Activated naive CD4-positive, alpha-beta T cell treated with anti-CD3 and anti-CD28 coated beads for 36 hours (primary cell): ENCODE measurements around the gene EYA4. TPM values are rescaled to one million over a fixed set of nuclear protein-coding genes. Genes with fewer than 3 reads are reported as not detected.

Experiments used
- CTCF ChIA-PET: fragments of 350-600 bp; sonication (Branson Sonifier 250); formaldehyde crosslinking; loops from one replicate; lab custom pipeline; 2021; ENCODE audit warnings: antibody characterized with exemption; lab: Charles Lee
- DNase-seq: peaks from one replicate; pipeline ENCODE4 v3.0.0-alpha.2; 2020
- H3K27ac Mint-ChIP-seq: one replicate; pipeline ENCODE4 v1.8.0; 2021; ENCODE audit warnings: mild to moderate bottlenecking, mixed read lengths
- H3K27me3 Mint-ChIP-seq: one replicate; pipeline ENCODE4 v1.8.0; 2021; ENCODE audit warnings: low read depth, mixed read lengths
- H3K36me3 Mint-ChIP-seq: one replicate; pipeline ENCODE4 v1.8.0; 2021; ENCODE audit warnings: low read depth, mixed read lengths
- H3K4me1 Mint-ChIP-seq: one replicate; pipeline ENCODE4 v1.8.0; 2021; ENCODE audit warnings: low read depth, mixed read lengths
- H3K4me3 Mint-ChIP-seq: one replicate; pipeline ENCODE4 v1.8.0; 2021; ENCODE audit warnings: mild to moderate bottlenecking, moderate library complexity, mixed read lengths
- H3K9me3 Mint-ChIP-seq: one replicate; pipeline ENCODE4 v1.8.0; 2021; ENCODE audit warnings: mixed read lengths
- intact Hi-C: fragments of 100-400 bp; cut with micrococcal nuclease; formaldehyde crosslinking; loops from one replicate; pipeline ENCODE4 v1.15.1; 2023
- total RNA-seq, 2 experiments: library from RNA; stranded (reverse); gene quantifications; one replicate each; pipeline ENCODE4 v1.2.3, GENCODE V29; 2021

The EYA4 gene
- total RNA-seq, 2 experiments from 2014 or later, result not detected

DNA sequence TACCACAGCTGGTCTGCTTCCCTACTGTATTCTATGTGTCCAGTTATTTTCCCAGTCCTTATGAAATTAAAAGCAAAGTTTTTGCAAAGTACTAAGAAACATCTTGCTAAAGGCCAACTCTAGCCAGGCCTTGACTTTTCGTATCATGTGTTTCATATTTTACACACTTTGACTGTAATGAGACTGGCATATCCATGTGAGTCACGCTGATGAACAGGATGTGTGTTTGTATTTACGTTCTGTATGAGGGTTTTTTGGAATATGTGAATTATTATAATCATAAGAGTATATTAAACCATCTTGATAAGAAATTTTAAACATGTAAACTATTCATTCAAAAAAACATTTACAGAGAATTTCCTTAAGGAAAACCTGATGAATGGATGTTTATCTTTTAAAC lies 59.7 kb downstream of the EYA4 start:
- intact Hi-C loops, result no loop called here
- DNase-seq, result no peak
- H3K27me3 Mint-ChIP-seq, result peaks cover 6% of the 10 kb centered on the region
- no peaks in the 10 kb centered on the region for H3K9me3 Mint-ChIP-seq
- H3K36me3 Mint-ChIP-seq, result no peaks in the 10 kb centered on the region
- H3K27ac Mint-ChIP-seq, result no peak overlapping the region
- H3K4me1 Mint-ChIP-seq, result no peaks in the 10 kb centered on the region
- H3K4me3 Mint-ChIP-seq, result no peak overlapping the region
- CTCF ChIA-PET, result no interaction called here

- H3K9me3 Mint-ChIP-seq, result no peaks in the 10 kb centered on the region
- H3K27ac Mint-ChIP-seq, result no peak overlapping the region
- peaks cover 6% of the 10 kb centered on the region for H3K27me3 Mint-ChIP-seq
- no peaks in the 10 kb centered on the region for H3K4me1 Mint-ChIP-seq
- intact Hi-C loops, result no loop called here
- H3K36me3 Mint-ChIP-seq, result no peaks in the 10 kb centered on the region
- no peak for DNase-seq
- CTCF ChIA-PET, result no interaction called here
- H3K4me3 Mint-ChIP-seq, result no peak overlapping the region
Measured at GRCh38 chr6:133301835-133302234, 60.7 kb downstream of the EYA4 start.

GRCh38 chr6:133306931-133307330 lies 65.8 kb downstream of the EYA4 start:
- Mint-ChIP-seq H3K27ac (no peak overlapping the region), H3K27me3 (no peaks in the 10 kb centered on the region), H3K4me3 (no peak overlapping the region), H3K4me1 (no peaks in the 10 kb centered on the region), H3K36me3 (no peaks in the 10 kb centered on the region), H3K9me3 (peaks cover 7% of the 10 kb centered on the region)
- CTCF ChIA-PET, result no interaction called here
- intact Hi-C loops, result no loop called here
- DNase-seq, result no peak

DNA sequence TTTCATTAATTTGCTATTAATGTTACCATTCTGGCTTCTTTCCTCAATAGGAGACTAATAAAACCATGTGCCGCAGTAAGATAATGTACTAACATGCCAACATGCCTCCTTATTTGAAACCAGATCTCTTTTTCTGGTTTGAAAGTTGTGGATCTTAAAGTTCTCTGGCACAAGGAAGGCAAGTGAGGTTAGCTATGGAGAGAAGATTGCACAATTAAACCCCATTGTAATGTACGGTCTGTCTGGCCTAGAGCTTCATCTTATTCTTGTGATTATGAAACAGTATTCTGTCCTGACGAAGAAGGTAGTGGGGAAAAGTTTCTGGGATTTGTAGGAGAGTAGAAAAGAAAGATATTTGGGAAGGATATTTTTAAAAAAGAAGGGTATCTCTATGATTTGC lies 68.4 kb downstream of the EYA4 start:
- intact Hi-C loops, result no loop called here
- H3K9me3 Mint-ChIP-seq, result peaks cover 7% of the 10 kb centered on the region
- DNase-seq, result no peak
- CTCF ChIA-PET, result no interaction called here
- H3K4me3 Mint-ChIP-seq, result no peak overlapping the region
- H3K36me3 Mint-ChIP-seq, result no peaks in the 10 kb centered on the region
- no peaks in the 10 kb centered on the region for H3K4me1 Mint-ChIP-seq
- no peak overlapping the region for H3K27ac Mint-ChIP-seq
- peaks cover 3% of the 10 kb centered on the region for H3K27me3 Mint-ChIP-seq

DNA sequence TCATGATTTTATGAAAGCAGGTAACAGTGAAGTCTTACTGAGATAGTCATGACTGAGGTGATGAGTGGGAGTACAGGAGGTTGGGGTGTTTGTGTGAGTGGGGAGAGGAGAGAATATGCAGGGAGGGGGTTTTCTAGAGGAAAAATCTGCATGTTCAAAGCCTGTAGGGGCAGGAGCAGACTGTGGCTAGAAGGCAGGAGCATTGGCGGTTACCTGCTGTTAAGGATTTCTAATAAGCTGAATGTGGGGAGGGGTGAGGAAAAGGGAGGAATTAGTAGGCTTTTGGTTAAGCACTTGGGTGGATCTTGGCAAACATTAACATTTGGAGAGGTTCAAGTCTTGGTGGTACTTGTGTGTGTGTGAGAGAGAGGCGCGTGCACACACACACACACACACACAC lies 70.8 kb downstream of the EYA4 start:
- intact Hi-C loops, result no loop called here
- CTCF ChIA-PET, result no interaction called here
- Mint-ChIP-seq H3K27ac (no peak overlapping the region), H3K36me3 (no peaks in the 10 kb centered on the region), H3K27me3 (peaks cover 3% of the 10 kb centered on the region), H3K9me3 (peaks cover 7% of the 10 kb centered on the region), H3K4me1 (no peaks in the 10 kb centered on the region), H3K4me3 (no peak overlapping the region)
- DNase-seq, result no peak

DNA sequence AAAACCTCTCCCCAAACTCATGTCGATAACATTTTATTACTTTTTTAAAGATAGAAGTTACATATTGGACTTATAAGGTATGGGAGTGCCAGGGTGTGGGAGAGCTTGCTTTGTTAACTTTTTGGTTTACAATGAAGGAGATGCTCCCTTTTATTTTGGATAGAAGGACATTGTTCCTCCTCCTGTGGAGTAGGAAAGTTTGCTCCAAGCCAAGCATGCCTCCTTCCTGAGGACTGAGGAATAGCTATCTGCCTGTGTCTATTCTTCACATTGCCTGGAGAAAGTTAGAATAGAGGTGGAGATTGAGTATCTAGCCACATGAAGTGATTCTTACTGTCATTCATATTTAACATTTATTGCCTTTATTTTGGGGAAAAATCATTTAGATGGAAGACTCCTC lies 71.9 kb downstream of the EYA4 start:
- H3K27ac Mint-ChIP-seq, result no peak overlapping the region
- CTCF ChIA-PET, result interaction anchor here (0.5 kb wide), 1 partner anchor 251 kb away, joined by 3 read pairs; no protein-coding TSS in a partner anchor
- H3K27me3 Mint-ChIP-seq, result peaks cover 3% of the 10 kb centered on the region
- intact Hi-C loops, result no loop called here
- DNase-seq, result no peak
- H3K36me3 Mint-ChIP-seq, result no peaks in the 10 kb centered on the region
- no peak overlapping the region for H3K4me3 Mint-ChIP-seq
- no peaks in the 10 kb centered on the region for H3K4me1 Mint-ChIP-seq
- H3K9me3 Mint-ChIP-seq, result peaks cover 2% of the 10 kb centered on the region

DNA sequence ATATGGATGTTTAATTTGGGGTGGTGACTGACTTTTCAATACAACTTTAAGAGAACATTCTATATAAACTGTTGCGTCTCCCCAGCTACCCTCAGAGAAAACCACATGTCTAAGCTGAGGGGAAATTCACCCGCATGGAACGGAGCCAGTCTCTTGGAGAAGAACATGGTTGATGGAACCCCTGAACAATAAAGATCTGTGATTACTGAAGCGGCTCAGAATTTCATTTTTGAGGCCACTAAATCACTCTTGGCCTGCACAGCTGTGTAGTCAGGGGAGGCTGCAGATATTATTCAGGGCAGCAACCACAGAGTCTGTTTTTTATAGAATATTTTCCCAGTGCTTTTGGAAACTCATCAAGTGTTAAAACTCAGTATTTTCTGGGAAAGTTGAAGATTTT lies 73.8 kb downstream of the EYA4 start:
- H3K4me1 Mint-ChIP-seq, result no peaks in the 10 kb centered on the region
- no peak overlapping the region for H3K4me3 Mint-ChIP-seq
- no peak for DNase-seq
- no peaks in the 10 kb centered on the region for H3K36me3 Mint-ChIP-seq
- intact Hi-C loops, result no loop called here
- H3K27me3 Mint-ChIP-seq, result peaks cover 3% of the 10 kb centered on the region
- H3K9me3 Mint-ChIP-seq, result no peaks in the 10 kb centered on the region
- no peak overlapping the region for H3K27ac Mint-ChIP-seq
- CTCF ChIA-PET, result no interaction called here

DNA sequence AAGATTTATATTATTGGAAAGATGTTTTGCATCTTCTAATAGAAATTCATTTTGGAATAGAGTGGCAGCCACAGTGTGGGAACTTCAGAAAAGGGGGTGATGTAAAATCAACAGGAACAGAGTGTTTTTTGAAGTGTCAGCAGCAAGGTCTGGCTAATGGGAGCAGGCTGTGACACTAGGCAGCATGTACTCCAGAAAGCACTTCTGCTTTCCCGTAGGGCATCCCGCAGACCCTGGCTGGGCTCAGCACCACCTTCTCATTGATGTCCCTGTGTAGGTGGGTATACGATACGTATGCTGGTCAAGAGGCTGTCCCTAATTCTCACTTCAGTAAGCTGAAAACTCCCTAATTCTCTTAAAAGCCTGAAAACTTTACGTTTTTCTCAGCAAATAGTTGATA lies 74.7 kb downstream of the EYA4 start:
- H3K9me3 Mint-ChIP-seq, result no peaks in the 10 kb centered on the region
- CTCF ChIA-PET, result interaction anchor here (0.6 kb wide), 2 partner anchors 9 to 564 kb away, joined by 3 to 4 read pairs; no protein-coding TSS in a partner anchor
- no peak overlapping the region for H3K27ac Mint-ChIP-seq
- H3K4me1 Mint-ChIP-seq, result no peaks in the 10 kb centered on the region
- intact Hi-C loops, result no loop called here
- H3K36me3 Mint-ChIP-seq, result no peaks in the 10 kb centered on the region
- peaks cover 3% of the 10 kb centered on the region for H3K27me3 Mint-ChIP-seq
- no peak for DNase-seq
- no peak overlapping the region for H3K4me3 Mint-ChIP-seq

- Mint-ChIP-seq H3K27me3 (no peaks in the 10 kb centered on the region), H3K4me1 (no peaks in the 10 kb centered on the region), H3K4me3 (no peak overlapping the region), H3K9me3 (no peaks in the 10 kb centered on the region), H3K27ac (no peak overlapping the region), H3K36me3 (no peaks in the 10 kb centered on the region)
- intact Hi-C loops, result no loop called here
- DNase-seq, result no peak
- CTCF ChIA-PET, result no interaction called here
Measured at GRCh38 chr6:133317704-133318103, 76.5 kb downstream of the EYA4 start.

- H3K9me3 Mint-ChIP-seq, result no peaks in the 10 kb centered on the region
- H3K4me1 Mint-ChIP-seq, result no peaks in the 10 kb centered on the region
- no peak overlapping the region for H3K27ac Mint-ChIP-seq
Measured at GRCh38 chr6:133326584-133326983, 85.4 kb downstream of the EYA4 start.

GRCh38 chr6:133333852-133334251 lies 92.7 kb downstream of the EYA4 start:
- H3K4me3 Mint-ChIP-seq, result no peak overlapping the region
- no peaks in the 10 kb centered on the region for H3K36me3 Mint-ChIP-seq
- no peak overlapping the region for H3K27ac Mint-ChIP-seq
- no peak for DNase-seq
- CTCF ChIA-PET, result no interaction called here
- H3K4me1 Mint-ChIP-seq, result no peaks in the 10 kb centered on the region
- no peaks in the 10 kb centered on the region for H3K27me3 Mint-ChIP-seq
- no peaks in the 10 kb centered on the region for H3K9me3 Mint-ChIP-seq
- intact Hi-C loops, result no loop called here

More at GRCh38 chr6:133326584-133326983, 85.4 kb downstream of the EYA4 start:
- CTCF ChIA-PET, result no interaction called here
- H3K27me3 Mint-ChIP-seq, result peaks cover 8% of the 10 kb centered on the region
- intact Hi-C loops, result no loop called here
- H3K36me3 Mint-ChIP-seq, result no peaks in the 10 kb centered on the region
- DNase-seq, result no peak
- no peak overlapping the region for H3K4me3 Mint-ChIP-seq

GRCh38 chr6:133337308-133337707 lies 96.2 kb downstream of the EYA4 start:
- H3K9me3 Mint-ChIP-seq, result no peaks in the 10 kb centered on the region
- CTCF ChIA-PET, result no interaction called here
- no peak overlapping the region for H3K4me3 Mint-ChIP-seq
- intact Hi-C loops, result no loop called here
- H3K27ac Mint-ChIP-seq, result no peak overlapping the region
- no peaks in the 10 kb centered on the region for H3K27me3 Mint-ChIP-seq
- no peak for DNase-seq
- H3K36me3 Mint-ChIP-seq, result no peaks in the 10 kb centered on the region
- no peaks in the 10 kb centered on the region for H3K4me1 Mint-ChIP-seq

- Mint-ChIP-seq H3K27me3 (no peaks in the 10 kb centered on the region), H3K9me3 (no peaks in the 10 kb centered on the region), H3K36me3 (no peaks in the 10 kb centered on the region), H3K4me1 (no peaks in the 10 kb centered on the region), H3K27ac (no peak overlapping the region), H3K4me3 (no peak overlapping the region)
- DNase-seq, result no peak
- intact Hi-C loops, result no loop called here
- CTCF ChIA-PET, result no interaction called here
Measured at GRCh38 chr6:133339543-133340384, 98.6 kb downstream of the EYA4 start.
